ENCODE results near the gene POLQ.
A peak's percentile ranks its signal among the peaks of the same experiment; 100 is the strongest.
"Not testable (repeated sequence)": the region's sequence is repeated elsewhere in the genome, so short reads cannot be mapped to it uniquely, and the experiment has no call there.

The POLQ gene

GRCh38 chr3:121545574-121546455 is at the start of gene POLQ:
Gene POLQ (minus strand): TSS chr3:121545988. CDS start chr3:121545877, 111 bp downstream.
- DNase-seq (ENCODE audit: low spot score), result peak; percentile 84

DNA sequence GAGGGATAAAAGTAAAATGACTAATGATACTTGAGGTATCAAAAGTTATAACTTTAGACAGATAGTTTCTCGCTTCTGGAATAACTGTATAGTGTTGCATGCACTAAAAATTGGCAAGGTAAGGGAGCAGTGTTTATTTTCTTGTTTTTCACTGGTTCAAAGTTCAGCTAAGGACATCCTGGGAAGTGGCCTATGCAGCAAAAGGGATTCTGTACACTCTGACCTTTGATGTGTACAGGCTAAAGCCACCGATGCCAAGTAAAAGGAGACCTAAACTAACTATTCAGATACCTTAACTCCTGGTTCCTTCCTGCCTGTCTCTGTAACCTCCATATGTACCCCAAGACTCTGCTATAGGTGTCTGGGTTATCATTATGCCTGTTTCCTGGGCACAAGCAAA is 49.1 kb upstream of the POLQ start:
- no peak for DNase-seq (ENCODE audit: low spot score)

DNA sequence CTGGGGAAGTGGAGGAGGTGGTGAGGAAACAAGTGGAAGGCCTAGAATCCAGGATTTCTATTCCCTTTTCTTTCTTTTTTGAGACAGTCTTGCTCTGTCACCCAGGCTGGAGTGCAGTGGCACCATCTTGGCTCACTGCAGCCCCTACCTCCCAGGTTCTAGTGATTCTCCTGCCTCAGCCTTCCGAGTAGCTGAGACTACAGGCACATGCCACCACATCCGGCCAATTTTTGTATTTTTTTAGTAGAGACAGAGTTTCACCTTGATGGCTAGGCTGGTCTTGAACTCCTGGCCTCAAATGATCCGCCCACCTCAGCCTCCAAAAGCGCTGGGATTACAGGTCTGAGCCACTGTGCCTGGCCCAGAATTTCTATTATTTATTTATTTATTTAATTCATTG is 48.0 kb upstream of the POLQ start:
- DNase-seq (ENCODE audit: low spot score), result not testable (repeated sequence)

DNA sequence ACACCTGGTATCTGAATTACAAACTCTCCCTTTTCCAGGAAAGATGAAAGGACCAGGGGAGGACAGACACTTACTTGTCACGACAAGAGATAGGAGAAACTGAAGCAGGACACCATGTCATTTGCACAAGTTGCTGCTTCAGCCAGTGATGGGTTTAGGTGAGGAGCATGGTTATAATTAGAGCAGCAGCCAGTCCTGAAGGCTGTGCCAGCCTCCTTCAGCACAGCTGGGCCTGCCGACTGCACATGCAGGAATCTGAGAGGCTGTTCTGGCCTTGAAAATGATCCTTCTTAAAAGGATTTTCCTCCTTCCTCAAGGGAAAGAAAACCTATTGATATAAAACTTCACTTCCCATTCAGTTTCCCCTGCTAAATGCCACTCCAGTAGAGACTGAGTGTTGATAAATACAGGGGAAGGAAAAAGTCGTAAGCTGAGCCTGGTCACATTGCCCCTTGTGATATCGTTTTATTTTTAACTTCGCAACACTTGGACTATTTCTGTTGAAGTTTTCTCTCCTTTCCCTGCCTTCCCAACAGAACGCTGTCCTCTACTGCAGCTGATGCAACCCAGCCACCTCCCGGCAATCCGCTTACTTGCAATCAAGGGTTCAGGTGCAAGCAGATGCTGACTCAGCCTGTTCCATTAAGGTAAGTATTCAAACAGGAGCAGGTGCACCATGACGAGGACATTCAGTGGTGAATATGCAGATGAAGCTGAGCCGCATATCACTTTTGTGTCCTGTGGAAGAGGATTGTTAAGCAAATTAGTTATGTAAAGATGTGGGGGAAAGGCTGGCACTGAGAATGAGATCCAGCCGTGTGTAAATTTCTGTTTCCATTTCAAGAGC is 47.3 kb upstream of the POLQ start, which contains the start of gene FBXO40:
TSS of gene FBXO40 (plus strand) at position 524 of the 847 bp plus-strand sequence. CDS start 27,197 bp downstream, outside the sequence.
- no peak for DNase-seq (ENCODE audit: low spot score)

- no peak for DNase-seq (ENCODE audit: low spot score)
Observed at GRCh38 chr3:121584418-121584817, 38.6 kb upstream of the POLQ start.

DNA sequence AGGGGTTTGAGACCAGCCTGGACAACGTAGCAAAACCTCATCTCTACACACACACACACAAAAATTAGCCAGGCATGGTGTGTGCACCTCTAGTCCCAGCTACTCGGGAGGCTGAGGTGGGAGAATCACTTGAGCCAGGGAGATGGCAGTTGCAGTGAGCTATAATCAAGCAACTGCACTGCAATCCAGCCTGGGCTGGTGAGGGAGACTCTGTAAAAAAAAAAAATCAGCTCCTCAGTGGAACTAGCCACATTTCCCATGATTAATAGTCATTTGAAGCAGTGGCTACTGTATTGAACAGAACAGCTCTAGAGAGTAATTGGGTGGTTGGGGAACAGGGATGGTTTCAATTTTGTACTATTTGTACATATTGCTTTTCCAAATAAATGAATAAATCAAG is 35.9 kb upstream of the POLQ start:
- DNase-seq (ENCODE audit: low spot score), result no peak

- DNase-seq (ENCODE audit: low spot score), result no peak
Observed at GRCh38 chr3:121574449-121574848, 28.7 kb upstream of the POLQ start.

GRCh38 chr3:121567649-121568048 is 21.9 kb upstream of the POLQ start, which contains the start of gene ARGFX:
Gene ARGFX (plus strand): TSS chr3:121567949. CDS start chr3:121570714, 2,765 bp downstream.
- no peak for DNase-seq (ENCODE audit: low spot score)

GRCh38 chr3:121566773-121567172 is 21.0 kb upstream of the POLQ start:
- DNase-seq (ENCODE audit: low spot score), result no peak

GRCh38 chr3:121562148-121562547 is 16.4 kb upstream of the POLQ start:
- no peak for DNase-seq (ENCODE audit: low spot score)

DNA sequence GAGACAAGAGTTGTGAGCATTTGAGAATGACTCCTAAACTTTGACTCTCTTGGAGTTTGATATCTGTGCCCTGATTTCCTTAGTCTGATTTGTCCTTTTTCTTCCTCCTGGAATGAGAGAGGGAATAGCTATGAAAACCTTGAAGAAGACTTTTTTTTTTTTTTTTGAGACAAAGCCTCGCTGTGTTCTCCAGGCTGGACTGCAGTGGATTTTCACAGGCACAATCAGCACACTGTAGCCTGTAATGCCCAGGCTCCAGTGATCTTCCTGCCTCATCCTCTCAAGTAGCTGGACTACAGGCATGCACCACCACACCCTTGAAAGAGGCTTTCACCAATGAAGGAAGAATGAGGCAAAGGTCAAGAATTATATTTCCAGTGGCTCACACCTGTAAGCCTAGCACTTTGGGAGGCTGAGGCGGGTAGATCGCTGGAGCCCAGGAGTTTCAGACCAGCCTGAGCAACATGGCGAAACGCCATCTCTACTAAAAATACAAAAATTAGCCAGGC is 11.7 kb upstream of the POLQ start:
- no peak for DNase-seq (ENCODE audit: low spot score)

DNA sequence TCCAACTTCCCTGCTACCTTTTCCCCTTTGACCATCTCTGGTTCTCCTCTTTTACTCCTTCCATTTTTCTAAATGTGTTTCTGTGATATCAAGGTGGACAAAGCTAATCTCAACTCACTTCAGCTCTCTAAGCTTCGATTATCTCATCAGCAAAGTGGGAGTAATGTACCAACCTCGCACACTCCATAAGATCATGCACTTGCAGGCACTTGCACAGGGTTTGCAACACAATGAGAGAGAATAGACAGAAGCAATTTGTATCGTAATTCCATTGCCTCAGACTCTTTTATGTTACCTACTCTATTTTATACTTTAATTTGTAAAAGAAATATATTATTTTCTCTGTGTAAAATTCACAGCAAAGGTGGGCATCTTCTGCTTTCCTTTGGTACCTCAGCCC is 7.0 kb upstream of the POLQ start:
- DNase-seq (ENCODE audit: low spot score), result no peak

DNA sequence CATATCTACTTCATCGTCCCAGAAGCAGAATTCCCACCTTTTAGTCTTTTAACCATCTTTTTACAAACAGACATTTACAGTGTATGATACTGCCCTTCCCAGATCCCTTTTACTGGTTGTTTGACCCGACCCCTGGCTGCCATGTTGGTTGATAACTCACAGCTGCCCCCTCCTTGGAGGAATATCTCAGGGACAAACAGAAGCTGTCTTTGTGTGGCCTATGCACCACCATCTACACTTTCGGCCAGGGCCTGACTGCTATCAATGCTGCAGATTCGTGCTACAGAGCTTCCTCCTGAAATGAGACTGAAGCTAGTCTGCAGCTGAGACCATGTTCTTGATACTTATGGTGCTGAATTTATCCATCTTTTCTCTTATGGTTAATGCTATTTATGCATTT is 6.6 kb upstream of the POLQ start:
- no peak for DNase-seq (ENCODE audit: low spot score)

DNA sequence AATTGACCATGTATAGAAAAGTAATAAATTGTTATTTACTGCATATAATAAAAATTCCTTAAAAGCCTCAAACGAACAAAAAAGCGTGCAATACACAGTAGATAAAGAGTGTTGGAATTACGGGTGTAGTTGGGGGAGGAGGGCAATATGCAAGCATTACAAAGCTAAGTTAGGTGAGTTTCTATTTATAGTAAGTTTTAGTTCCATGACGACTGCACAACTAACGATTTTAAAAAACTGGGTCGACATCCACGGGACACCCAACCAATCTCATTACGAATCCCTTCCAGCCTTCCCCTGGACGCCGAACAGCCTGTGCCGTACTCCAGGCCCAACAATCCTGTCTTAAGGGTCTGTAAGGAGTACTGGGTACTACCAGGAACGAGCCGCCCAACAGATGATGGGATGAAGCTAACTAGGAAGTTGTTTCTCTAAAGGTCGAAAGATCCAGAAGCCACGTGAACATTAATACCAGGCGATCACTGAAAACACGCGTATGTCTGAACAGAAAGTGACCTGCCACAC is 677 bp downstream of the POLQ start:
- DNase-seq (ENCODE audit: low spot score), result peak; percentile 20

- no peak for DNase-seq (ENCODE audit: low spot score)
Observed at GRCh38 chr3:121542924-121543323, 2.9 kb downstream of the POLQ start.

GRCh38 chr3:121531269-121531668 is 14.5 kb downstream of the POLQ start:
- no peak for DNase-seq (ENCODE audit: low spot score)

DNA sequence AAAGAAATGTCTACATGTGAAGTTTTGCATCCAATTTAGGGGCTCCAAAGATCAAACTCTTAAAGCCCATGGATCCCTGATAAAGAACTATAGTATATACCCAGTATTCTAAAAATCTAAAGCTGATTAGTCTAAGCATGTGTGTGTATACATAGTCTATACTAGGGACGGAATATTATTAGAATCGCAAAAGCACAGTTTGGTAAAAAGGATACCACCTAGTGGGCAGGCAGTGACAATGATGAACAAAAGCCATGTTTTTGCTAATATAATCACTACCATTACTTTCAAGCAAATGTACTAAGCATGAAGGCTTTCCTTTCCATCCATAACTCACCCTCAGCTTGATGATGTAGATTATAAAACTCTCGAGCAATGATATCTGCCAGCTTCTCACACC is 16.5 kb downstream of the POLQ start:
- DNase-seq (ENCODE audit: low spot score), result no peak

DNA sequence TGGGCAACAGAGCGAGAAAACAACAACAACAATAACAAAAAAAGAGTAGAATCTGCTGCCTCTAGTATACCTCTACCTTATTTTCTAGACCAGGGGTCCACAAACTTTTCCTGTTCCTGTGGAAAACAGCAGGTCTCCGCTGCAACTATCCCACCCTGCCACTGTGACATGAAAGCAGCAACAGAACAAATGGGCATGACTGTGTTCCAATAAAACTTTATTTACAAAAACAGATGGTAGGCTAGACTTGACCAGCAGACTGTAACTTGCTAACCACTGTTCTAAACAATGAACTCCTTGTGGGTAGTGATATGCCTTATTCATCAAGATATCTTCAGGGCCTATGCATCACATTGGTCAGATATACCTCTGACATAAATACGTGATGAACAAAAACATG is 25.3 kb downstream of the POLQ start:
- DNase-seq (ENCODE audit: low spot score), result no peak

GRCh38 chr3:121517953-121518655 is 27.7 kb downstream of the POLQ start:
- DNase-seq (ENCODE audit: low spot score), result no peak

GRCh38 chr3:121515862-121516261 is 29.9 kb downstream of the POLQ start:
- no peak for DNase-seq (ENCODE audit: low spot score)

- no peak for DNase-seq (ENCODE audit: low spot score)
Observed at GRCh38 chr3:121515313-121515712, 30.5 kb downstream of the POLQ start.

DNA sequence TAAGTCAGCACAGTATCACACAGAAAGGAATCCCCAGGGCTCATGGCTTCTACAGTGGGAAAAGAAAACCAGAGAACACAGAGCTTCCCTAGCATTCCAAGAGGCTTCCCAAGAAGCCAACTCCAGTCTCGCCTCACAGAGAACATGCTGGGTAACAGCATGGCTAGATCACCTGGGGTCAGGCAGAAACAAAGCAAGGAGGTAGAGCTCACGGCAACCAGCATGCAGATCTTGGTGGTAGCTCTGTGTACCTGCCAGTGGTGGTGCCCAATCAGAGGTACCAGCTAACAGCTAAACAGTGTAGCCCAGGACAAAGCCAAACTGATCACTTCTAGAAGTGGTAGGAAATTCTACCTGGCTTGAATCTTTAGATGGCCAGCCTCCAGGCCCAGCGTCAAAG is 31.3 kb downstream of the POLQ start:
- DNase-seq (ENCODE audit: low spot score), result no peak

All from kidney capillary endothelial cell (primary cell).